AG10803 (cell line): ENCODE data around the gene CENPM.

Experiments
- DNase-seq: peaks from one replicate; pipeline ENCODE4 v3.0.0; 2010; ENCODE audit warnings: low read depth
- H3K4me3 ChIP-seq: 2 replicates; pipeline ENCODE4 v1.5.1; 2011; ENCODE audit warnings: mild to moderate bottlenecking, low read length, control low read depth
- CTCF ChIP-seq: conservative IDR thresholded peaks from 2 replicates; pipeline ENCODE4 v1.5.1; 2011; ENCODE audit warnings: mild to moderate bottlenecking, low read length, control low read depth, inconsistent platforms

CENPM gene

GRCh38 chr22:41983513-41984405, 36.8 kb upstream of the CENPM start:
- TF ChIP-seq CTCF, result no peak
- DNase-seq, result peak; percentile 82
- H3K4me3 ChIP-seq, result no peak overlapping the region

GRCh38 chr22:41982865-41983264, 35.9 kb upstream of the CENPM start:
- no peak for TF ChIP-seq CTCF
- no peak for DNase-seq
- no peak overlapping the region for H3K4me3 ChIP-seq

- DNase-seq, result no peak
- TF ChIP-seq CTCF, result no peak
- no peak overlapping the region for H3K4me3 ChIP-seq
Measured at GRCh38 chr22:41979423-41980250, 32.7 kb upstream of the CENPM start.

- no peak for TF ChIP-seq CTCF
- no peak for DNase-seq
- H3K4me3 ChIP-seq, result no peak overlapping the region
Measured at GRCh38 chr22:41978732-41979131, 31.8 kb upstream of the CENPM start.

- no peak for DNase-seq
- H3K4me3 ChIP-seq, result no peak overlapping the region; the same call in 1 of the 2 replicates
- no peak for TF ChIP-seq CTCF
Measured at GRCh38 chr22:41976961-41977566, 30.1 kb upstream of the CENPM start.

GRCh38 chr22:41976070-41976901, 29.3 kb upstream of the CENPM start:
- H3K4me3 ChIP-seq, result peak overlapping the region; percentile 20; the same call in 1 of the 2 replicates
- no peak for DNase-seq
- TF ChIP-seq CTCF, result no peak
